ENCODE measurements around the gene DCAF10.

DNA sequence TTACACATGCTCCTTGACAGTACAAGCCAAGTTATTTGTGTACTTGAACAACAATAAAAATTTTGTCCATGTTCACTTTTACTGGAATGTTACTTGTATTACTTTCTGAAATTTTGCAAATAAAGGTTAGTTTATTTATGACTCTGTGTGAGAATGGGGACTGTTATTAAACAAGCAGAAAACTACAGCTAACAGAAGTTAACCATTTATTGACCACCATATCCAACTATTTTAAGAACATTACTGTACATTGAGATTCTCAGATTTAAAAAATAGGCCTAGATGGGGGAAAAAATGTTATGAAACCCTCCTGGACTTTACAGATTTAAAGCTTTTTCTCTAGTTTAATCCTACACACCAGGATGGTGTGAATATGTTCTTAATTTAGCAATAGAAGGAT is 101.5 kb downstream of the DCAF10 start:
- TF ChIP-seq POLR2A (IDR thresholded peaks at IDR 0.05; ENCODE audit: extremely low read depth, insufficient read length) = no peak
- TF ChIP-seq, protein P1, sequence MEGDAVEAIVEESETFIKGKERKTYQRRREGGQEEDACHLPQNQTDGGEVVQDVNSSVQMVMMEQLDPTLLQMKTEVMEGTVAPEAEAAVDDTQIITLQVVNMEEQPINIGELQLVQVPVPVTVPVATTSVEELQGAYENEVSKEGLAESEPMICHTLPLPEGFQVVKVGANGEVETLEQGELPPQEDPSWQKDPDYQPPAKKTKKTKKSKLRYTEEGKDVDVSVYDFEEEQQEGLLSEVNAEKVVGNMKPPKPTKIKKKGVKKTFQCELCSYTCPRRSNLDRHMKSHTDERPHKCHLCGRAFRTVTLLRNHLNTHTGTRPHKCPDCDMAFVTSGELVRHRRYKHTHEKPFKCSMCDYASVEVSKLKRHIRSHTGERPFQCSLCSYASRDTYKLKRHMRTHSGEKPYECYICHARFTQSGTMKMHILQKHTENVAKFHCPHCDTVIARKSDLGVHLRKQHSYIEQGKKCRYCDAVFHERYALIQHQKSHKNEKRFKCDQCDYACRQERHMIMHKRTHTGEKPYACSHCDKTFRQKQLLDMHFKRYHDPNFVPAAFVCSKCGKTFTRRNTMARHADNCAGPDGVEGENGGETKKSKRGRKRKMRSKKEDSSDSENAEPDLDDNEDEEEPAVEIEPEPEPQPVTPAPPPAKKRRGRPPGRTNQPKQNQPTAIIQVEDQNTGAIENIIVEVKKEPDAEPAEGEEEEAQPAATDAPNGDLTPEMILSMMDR (IDR thresholded peaks at IDR 0.05; ENCODE audit: low read depth, low read length) = no peak
